C4-2B (cell line): Measurements from ENCODE around the gene CDH23.

Experiments
- H3K27ac ChIP-seq: fragments of 450-650 bp; 2 replicates; pipeline ENCODE4 v1.5.1; 2017
- ZFX ChIP-seq: fragments of 450-650 bp; IDR thresholded peaks from 2 replicates; pipeline ENCODE4 v1.6.1; 2017
- TF ChIP-seq, protein P1 (sequence below): fragments of 450-650 bp; conservative IDR thresholded peaks from 2 replicates; pipeline ENCODE4 v1.5.1; 2017; ENCODE audit warnings: mild to moderate bottlenecking

CDH23 gene

DNA sequence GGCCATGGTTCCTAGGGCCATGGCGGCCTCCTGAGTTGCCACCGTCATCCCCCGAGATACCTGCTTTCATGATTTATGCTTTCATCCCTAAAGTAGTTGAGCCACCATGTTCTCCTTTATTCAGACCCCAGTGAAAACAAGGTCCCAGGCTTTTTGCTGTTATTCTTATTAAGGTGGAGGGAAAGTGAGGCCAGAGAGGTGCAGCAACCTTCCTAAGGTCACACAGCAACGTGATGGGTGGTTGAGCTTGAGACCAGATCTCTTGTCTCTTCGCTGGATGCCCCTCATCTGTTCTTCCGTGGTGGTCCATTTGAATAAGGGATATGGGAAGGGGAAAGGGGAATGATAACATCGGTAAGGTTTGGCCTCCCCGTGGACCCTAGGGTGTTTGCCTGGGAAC lies 180.6 kb downstream of the CDH23 start:
- H3K27ac ChIP-seq, result no peak overlapping the region
- no peak for TF ChIP-seq ZFX
- TF ChIP-seq, protein P1, sequence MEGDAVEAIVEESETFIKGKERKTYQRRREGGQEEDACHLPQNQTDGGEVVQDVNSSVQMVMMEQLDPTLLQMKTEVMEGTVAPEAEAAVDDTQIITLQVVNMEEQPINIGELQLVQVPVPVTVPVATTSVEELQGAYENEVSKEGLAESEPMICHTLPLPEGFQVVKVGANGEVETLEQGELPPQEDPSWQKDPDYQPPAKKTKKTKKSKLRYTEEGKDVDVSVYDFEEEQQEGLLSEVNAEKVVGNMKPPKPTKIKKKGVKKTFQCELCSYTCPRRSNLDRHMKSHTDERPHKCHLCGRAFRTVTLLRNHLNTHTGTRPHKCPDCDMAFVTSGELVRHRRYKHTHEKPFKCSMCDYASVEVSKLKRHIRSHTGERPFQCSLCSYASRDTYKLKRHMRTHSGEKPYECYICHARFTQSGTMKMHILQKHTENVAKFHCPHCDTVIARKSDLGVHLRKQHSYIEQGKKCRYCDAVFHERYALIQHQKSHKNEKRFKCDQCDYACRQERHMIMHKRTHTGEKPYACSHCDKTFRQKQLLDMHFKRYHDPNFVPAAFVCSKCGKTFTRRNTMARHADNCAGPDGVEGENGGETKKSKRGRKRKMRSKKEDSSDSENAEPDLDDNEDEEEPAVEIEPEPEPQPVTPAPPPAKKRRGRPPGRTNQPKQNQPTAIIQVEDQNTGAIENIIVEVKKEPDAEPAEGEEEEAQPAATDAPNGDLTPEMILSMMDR, result no peak

DNA sequence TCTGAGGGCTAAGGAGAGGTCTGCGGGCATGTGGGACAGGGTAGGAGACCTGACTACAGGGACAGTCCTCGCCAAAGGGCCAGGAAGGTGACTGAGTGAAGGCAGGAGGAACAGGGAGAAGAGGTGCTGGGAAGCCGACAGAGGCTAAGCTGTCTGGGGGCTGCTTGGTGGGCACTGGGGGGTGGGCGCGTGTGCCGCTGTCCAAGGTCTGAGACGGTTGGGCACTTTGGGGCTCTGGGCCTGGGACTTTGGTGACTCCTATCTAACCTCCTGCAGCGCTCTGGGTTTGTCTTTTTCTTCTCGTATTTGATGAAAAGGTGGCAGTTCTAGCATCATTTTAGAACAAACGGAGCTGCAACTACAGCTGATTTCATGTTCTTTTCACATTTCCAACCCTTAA lies 181.3 kb downstream of the CDH23 start:
- TF ChIP-seq, protein P1, result no peak
- TF ChIP-seq ZFX, result no peak
- no peak overlapping the region for H3K27ac ChIP-seq

DNA sequence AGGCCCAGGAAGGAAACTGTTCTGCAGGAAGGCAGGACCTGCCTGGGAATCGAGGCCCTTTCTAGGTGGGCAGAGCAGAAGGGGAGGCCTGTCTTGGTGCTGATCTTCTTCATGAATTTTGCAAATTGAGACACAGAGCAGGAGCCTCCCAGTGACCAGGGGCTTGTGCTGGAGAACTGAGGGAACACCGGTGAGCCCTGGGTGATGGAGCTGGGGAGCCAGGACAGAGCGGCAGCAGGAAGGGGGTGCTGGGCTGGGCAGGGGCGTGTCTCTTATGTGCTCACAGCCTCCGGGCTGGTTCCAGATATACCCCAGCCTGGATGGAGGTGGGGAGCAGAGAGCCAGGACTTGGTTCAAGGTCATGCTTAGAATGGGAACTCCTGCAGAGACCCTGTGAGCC lies 182.9 kb downstream of the CDH23 start:
- H3K27ac ChIP-seq, result no peak overlapping the region
- TF ChIP-seq, protein P1, result no peak
- no peak for TF ChIP-seq ZFX

DNA sequence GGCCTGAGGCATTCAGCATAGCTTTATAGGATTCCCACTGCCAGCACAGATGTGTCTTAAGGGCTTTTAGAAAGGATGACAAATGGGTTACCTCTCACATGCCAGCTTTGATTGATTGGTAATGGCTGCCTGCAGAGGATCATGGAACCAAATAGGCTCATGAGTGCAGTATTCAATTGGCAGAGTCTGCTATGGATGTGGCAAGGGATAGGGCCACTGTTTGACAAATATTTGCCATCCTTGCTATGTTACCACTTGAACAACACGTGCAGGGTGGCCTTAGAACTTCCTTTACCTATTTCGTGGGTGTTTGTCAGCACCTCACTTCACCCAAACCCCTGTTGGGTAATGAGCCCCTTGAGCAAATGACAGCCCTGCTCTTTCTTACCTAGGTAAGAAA lies 183.7 kb downstream of the CDH23 start:
- TF ChIP-seq ZFX, result no peak
- TF ChIP-seq, protein P1, result no peak
- H3K27ac ChIP-seq, result no peak overlapping the region

DNA sequence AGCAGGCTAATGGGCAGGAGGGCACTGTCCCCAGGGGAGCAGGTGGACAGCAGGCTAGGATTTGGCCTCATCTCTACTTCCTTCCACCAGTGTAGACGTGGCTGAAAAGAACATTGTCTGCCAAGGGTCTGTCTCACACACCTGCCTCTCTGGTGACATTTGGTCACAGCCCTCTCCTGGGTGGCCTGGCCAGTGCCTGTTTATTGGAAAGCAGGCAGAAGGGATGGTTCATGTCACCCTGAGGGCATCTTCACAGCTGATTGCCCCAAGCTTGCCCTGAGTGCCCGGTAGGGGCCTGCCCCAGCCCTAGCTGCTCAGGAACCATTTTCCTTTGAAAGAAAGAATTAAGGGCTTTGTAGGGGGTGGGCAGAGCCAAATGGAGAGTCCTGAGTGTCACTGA lies 184.2 kb downstream of the CDH23 start:
- no peak overlapping the region for H3K27ac ChIP-seq
- TF ChIP-seq ZFX, result no peak
- TF ChIP-seq, protein P1, result no peak

DNA sequence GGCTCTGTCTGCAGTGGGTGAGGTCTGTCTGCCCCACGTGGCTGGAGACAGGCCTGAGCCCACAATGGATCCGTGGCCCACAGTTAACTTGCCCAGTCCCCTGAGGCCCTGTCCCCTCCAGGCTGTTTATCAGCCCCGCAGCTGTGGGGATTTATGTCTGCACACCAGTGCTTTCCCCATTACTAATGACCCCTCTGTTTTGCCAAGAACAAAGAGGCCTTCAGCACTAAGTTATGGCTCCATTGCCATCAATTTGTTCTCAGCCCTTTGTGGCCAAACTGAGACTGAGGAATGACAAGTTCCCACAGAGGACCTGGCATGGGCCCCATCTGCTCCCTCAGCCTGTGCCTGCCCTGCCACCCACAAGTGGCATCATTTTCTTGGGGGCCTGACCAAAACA lies 184.7 kb downstream of the CDH23 start:
- no peak overlapping the region for H3K27ac ChIP-seq

DNA sequence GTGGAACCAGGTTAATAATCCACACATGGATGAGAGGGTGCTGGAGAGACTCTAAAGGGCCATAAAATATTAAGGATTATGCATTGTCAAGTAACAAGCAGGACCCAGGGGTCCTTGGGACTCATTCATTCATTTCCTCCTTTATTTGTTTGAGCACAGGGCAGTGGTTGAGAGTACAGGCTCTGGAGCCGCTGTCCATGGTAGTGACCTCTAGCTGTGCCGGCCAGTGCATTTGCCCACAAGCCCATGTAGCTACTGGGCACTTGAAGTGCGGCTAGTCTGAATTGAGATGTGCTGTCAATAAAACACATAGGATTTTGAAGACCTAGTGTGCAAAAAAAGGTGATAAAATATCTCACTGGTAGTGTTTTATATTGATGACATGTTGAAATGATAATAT lies 185.3 kb downstream of the CDH23 start:
- TF ChIP-seq ZFX, result no peak
- TF ChIP-seq, protein P1, result no peak
- no peak overlapping the region for H3K27ac ChIP-seq

More for the DNA sequence above, 184.7 kb downstream of the CDH23 start:
- TF ChIP-seq, protein P1, result no peak
- no peak for TF ChIP-seq ZFX
